A673 (cell line): Measurements from ENCODE around the gene SWT1. TPM values are rescaled to one million over a fixed set of nuclear protein-coding genes. Genes with fewer than 3 reads are reported as not detected.
"Not testable (repeated sequence)": the region's sequence is repeated elsewhere in the genome, so short reads cannot be mapped to it uniquely, and the experiment has no call there.

ENCODE experiments used
- BruUV-seq: library from RNA; stranded (reverse); fragments of 400-500 nt; replicated peaks from 2 replicates; lab custom pipeline; 2021; lab: Mats Ljungman, UMichigan
- CTCF ChIA-PET: fragments of 300-600 bp; sonication (Branson Sonifier 250); formaldehyde crosslinking; loops from one replicate; lab custom pipeline; 2022; ENCODE audit warnings: antibody characterized with exemption; lab: Charles Lee
- POLR2A ChIA-PET: fragments of 300-600 bp; sonication (Branson Sonifier 250); formaldehyde crosslinking; loops from one replicate; lab custom pipeline; 2022; ENCODE audit warnings: antibody characterized with exemption; ENCODE audit not compliant: low non-redundant PET; lab: Charles Lee
- DNase-seq: peaks from one replicate; pipeline ENCODE4 v3.0.0-alpha.2; 2015; ENCODE audit warnings: low spot score
- H3K27ac ChIP-seq: fragments of 200-600 bp; sonication (generic); 2 replicates; pipeline ENCODE4 v1.5.1; 2016; ENCODE audit warnings: mixed run types, low read depth, mild to moderate bottlenecking, mixed read lengths, antibody characterized with exemption, low read length; ENCODE audit not compliant: poor library complexity, severe bottlenecking
- H3K27me3 ChIP-seq: fragments of 200-600 bp; sonication (generic); replicated peaks from 2 replicates; pipeline ENCODE4 v1.6.1; 2017; ENCODE audit warnings: mixed run types, low read depth, mild to moderate bottlenecking, mixed read lengths, antibody characterized with exemption, low read length; ENCODE audit not compliant: insufficient read depth, poor library complexity
- H3K36me3 ChIP-seq: fragments of 200-600 bp; sonication (generic); 2 replicates; pipeline ENCODE4 v1.6.1; 2016; ENCODE audit warnings: mixed run types, mild to moderate bottlenecking, mixed read lengths, antibody characterized with exemption, low read length; ENCODE audit not compliant: insufficient read depth, poor library complexity, severe bottlenecking
- H3K4me1 ChIP-seq: fragments of 200-600 bp; sonication (generic); 2 replicates; pipeline ENCODE4 v1.6.1; 2017; ENCODE audit warnings: mixed run types, mild to moderate bottlenecking, mixed read lengths, antibody characterized with exemption, low read length; ENCODE audit not compliant: insufficient read depth, poor library complexity, severe bottlenecking
- H3K4me3 ChIP-seq: fragments of 200-600 bp; sonication (generic); 2 replicates; pipeline ENCODE4 v1.5.1; 2016; ENCODE audit warnings: low read depth, mixed run types, mild to moderate bottlenecking, mixed read lengths, low read length; ENCODE audit not compliant: poor library complexity, severe bottlenecking
- H3K9me3 ChIP-seq: fragments of 200-600 bp; sonication (generic); 2 replicates; pipeline ENCODE4 v1.6.1; 2016; ENCODE audit warnings: mixed run types, low read depth, mild to moderate bottlenecking, mixed read lengths, antibody characterized with exemption, low read length; ENCODE audit not compliant: poor library complexity, severe bottlenecking
- CTCF ChIP-seq: fragments of 300-800, 200-600 bp; sonication (generic); conservative IDR thresholded peaks from 2 replicates; pipeline ENCODE4 v1.5.1; 2017; ENCODE audit warnings: low read depth, mild to moderate bottlenecking, antibody characterized with exemption, low read length, moderate library complexity, mixed read lengths
- EZH2 ChIP-seq: fragments of 200-600 bp; sonication (generic); IDR thresholded peaks from 2 replicates; pipeline ENCODE4 v1.6.1; 2017; ENCODE audit warnings: borderline replicate concordance, low read depth, mild to moderate bottlenecking, mixed read lengths, antibody characterized with exemption, low read length; ENCODE audit not compliant: poor library complexity, severe bottlenecking
- intact Hi-C: fragments of 100-400 bp; cut with micrococcal nuclease; formaldehyde crosslinking; loops from one replicate; pipeline ENCODE4 v1.10.0; 2022; ENCODE audit not compliant: unreplicated experiment
- total RNA-seq: library from RNA; stranded (reverse); gene quantifications from 2 replicates; pipeline ENCODE4 v1.2.3, GENCODE V29; 2021

Gene SWT1
- total RNA-seq, 1 experiment from 2014 or later, result 3.3 TPM

- no peak overlapping the region for H3K27ac ChIP-seq
- peaks cover 3% of the 10 kb centered on the region for H3K4me1 ChIP-seq
- no peaks in the 10 kb centered on the region for H3K9me3 ChIP-seq
- H3K4me3 ChIP-seq, result no peak overlapping the region
- peak; percentile 14 for DNase-seq
- CTCF ChIA-PET, result no interaction called here
- POLR2A ChIA-PET, result no interaction called here
- intact Hi-C loops, result no loop called here
- no TSS peak for BruUV-seq
- H3K36me3 ChIP-seq, result no peaks in the 10 kb centered on the region
- no peaks in the 10 kb centered on the region for H3K27me3 ChIP-seq
- no peak for TF ChIP-seq EZH2
- TF ChIP-seq CTCF, result no peak
Observed at GRCh38 chr1:185229981-185230380, 73.0 kb downstream of the SWT1 start.

- no TSS peak for BruUV-seq
- DNase-seq, result no peak
- TF ChIP-seq CTCF (no peak), EZH2 (no peak)
- Histone ChIP-seq H3K4me1 (peaks cover 3% of the 10 kb centered on the region), H3K9me3 (no peaks in the 10 kb centered on the region), H3K27me3 (no peaks in the 10 kb centered on the region), H3K4me3 (no peak overlapping the region), H3K36me3 (no peaks in the 10 kb centered on the region), H3K27ac (no peak overlapping the region)
- ChIA-PET POLR2A (no interaction called here), CTCF (no interaction called here)
- intact Hi-C loops, result no loop called here
Observed at GRCh38 chr1:185232874-185233273, 75.9 kb downstream of the SWT1 start.

- H3K27ac ChIP-seq, H3K9me3 ChIP-seq, H3K4me3 ChIP-seq, H3K36me3 ChIP-seq, BruUV-seq, POLR2A ChIA-PET, intact Hi-C loops, CTCF ChIA-PET, H3K4me1 ChIP-seq, H3K27me3 ChIP-seq, DNase-seq: not testable (repeated sequence)
Observed at GRCh38 chr1:185234183-185234582, 77.2 kb downstream of the SWT1 start.

GRCh38 chr1:185237176-185237575 is 80.2 kb downstream of the SWT1 start:
- H3K9me3 ChIP-seq, CTCF ChIA-PET, H3K4me1 ChIP-seq, H3K36me3 ChIP-seq, H3K27ac ChIP-seq, H3K27me3 ChIP-seq, BruUV-seq, DNase-seq, intact Hi-C loops, POLR2A ChIA-PET, H3K4me3 ChIP-seq: not testable (repeated sequence)
